HEK293 (cell line): ENCODE measurements around the gene CTNNBL1.

Experiments
- ZBTB8A ChIP-seq: fragments of 450-650 bp; formaldehyde crosslinking; IDR thresholded peaks from 2 replicates; pipeline ENCODE4 v1.5.1; 2016; ENCODE audit warnings: missing biosample characterization, missing genetic modification characterization
- TF ChIP-seq, protein P1 (sequence below): fragments of 450-650 bp; formaldehyde crosslinking; IDR thresholded peaks from 2 replicates; pipeline ENCODE4 v1.5.1; 2016; ENCODE audit warnings: missing biosample characterization, missing genetic modification characterization

DNA sequence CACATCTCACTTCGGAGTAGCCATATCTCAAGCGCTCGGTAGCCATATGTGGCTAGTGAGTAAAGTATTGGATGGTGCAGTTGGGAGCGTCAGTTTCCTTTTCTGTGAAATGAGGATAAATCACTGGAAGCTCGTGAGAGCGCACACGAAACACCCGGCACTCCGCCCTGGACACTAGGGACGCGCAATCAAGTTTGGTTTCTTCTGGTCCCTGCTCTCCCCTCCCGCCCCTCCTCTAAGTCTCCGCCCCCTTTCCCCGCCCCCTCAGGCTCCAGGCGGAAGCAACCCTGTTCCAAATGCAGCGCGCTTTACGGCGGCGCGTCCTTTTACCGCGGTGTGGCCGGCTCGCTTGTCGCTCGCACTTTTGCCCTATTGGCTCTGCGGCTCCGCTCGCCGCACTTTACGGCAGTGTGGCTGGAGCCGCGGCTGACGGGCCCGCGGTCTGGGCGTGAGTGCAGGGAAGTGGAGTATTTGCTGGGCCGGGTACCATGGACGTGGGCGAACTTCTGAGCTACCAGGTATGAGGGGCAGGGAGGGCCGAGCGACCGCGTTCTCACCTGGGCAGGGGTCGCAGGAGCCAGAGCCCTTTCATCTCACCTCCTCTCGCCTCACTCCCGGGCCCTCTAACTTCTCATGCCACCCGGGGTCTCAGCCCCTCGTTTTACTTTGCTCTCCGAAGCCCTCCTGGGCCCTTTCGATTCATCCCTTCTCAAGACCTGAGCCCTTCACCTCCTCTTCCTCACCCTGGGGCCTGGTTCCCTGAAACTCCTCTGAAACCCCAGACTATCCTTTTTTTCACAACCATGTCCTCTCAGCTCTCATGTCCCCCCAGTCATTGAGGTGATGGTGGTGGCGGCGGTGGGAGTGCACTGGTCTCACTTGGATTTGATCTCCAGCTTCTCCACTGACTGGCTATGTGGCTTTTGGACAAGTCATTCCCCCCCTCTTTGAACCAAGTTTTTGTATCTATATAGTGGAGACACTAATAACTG lies at the start of gene CTNNBL1:
- TF ChIP-seq, protein P1, sequence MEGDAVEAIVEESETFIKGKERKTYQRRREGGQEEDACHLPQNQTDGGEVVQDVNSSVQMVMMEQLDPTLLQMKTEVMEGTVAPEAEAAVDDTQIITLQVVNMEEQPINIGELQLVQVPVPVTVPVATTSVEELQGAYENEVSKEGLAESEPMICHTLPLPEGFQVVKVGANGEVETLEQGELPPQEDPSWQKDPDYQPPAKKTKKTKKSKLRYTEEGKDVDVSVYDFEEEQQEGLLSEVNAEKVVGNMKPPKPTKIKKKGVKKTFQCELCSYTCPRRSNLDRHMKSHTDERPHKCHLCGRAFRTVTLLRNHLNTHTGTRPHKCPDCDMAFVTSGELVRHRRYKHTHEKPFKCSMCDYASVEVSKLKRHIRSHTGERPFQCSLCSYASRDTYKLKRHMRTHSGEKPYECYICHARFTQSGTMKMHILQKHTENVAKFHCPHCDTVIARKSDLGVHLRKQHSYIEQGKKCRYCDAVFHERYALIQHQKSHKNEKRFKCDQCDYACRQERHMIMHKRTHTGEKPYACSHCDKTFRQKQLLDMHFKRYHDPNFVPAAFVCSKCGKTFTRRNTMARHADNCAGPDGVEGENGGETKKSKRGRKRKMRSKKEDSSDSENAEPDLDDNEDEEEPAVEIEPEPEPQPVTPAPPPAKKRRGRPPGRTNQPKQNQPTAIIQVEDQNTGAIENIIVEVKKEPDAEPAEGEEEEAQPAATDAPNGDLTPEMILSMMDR (tag by site-specific recombination), result no peak
- no peak for TF ChIP-seq ZBTB8A (tag by site-specific recombination)
